ENCODE results near the gene KCNH1.
"Not testable (repeated sequence)": the region's sequence is repeated elsewhere in the genome, so short reads cannot be mapped to it uniquely, and the experiment has no call there.

Gene KCNH1

GRCh38 chr1:210978974-210979354 is 155.0 kb downstream of the KCNH1 start:
- no peak for DNase-seq (ENCODE audit: extremely low read depth, insufficient read length)
- no peak for TF ChIP-seq CTCF (IDR thresholded peaks at IDR 0.05; ENCODE audit: insufficient read depth, low read length, poor library complexity, severe bottlenecking)

GRCh38 chr1:210978316-210978973 is 155.5 kb downstream of the KCNH1 start:
- H3K4me3 ChIP-seq (replicated peaks; ENCODE audit: low read depth, low read length) = no peak overlapping the region
- H3K27me3 ChIP-seq (replicated peaks; ENCODE audit: control insufficient read depth, insufficient read depth, low read length) = no peaks in the 10 kb centered on the region
- no peaks in the 10 kb centered on the region for H3K36me3 ChIP-seq (ENCODE audit: control insufficient read depth, insufficient read depth, low read length)
- no peak for DNase-seq (ENCODE audit: extremely low read depth, insufficient read length)
- TF ChIP-seq CTCF (IDR thresholded peaks at IDR 0.05; ENCODE audit: insufficient read depth, low read length, poor library complexity, severe bottlenecking) = no peak

More at GRCh38 chr1:210978974-210979354, 155.0 kb downstream of the KCNH1 start:
- Histone ChIP-seq H3K36me3 (ENCODE audit: control insufficient read depth, insufficient read depth, low read length) (no peaks in the 10 kb centered on the region), H3K27me3 (replicated peaks; ENCODE audit: control insufficient read depth, insufficient read depth, low read length) (no peaks in the 10 kb centered on the region), H3K4me3 (replicated peaks; ENCODE audit: low read depth, low read length) (no peak overlapping the region)

GRCh38 chr1:210951279-210951678 is 182.7 kb downstream of the KCNH1 start:
- no peak for TF ChIP-seq CTCF (IDR thresholded peaks at IDR 0.05; ENCODE audit: insufficient read depth, low read length, poor library complexity, severe bottlenecking)
- H3K27me3 ChIP-seq (replicated peaks; ENCODE audit: control insufficient read depth, insufficient read depth, low read length) = no peaks in the 10 kb centered on the region
- no peaks in the 10 kb centered on the region for H3K36me3 ChIP-seq (ENCODE audit: control insufficient read depth, insufficient read depth, low read length)
- DNase-seq (ENCODE audit: extremely low read depth, insufficient read length) = no peak
- no peak overlapping the region for H3K4me3 ChIP-seq (replicated peaks; ENCODE audit: low read depth, low read length)

GRCh38 chr1:210949940-210950546 is 183.9 kb downstream of the KCNH1 start:
- not testable (repeated sequence) for H3K36me3 ChIP-seq (ENCODE audit: control insufficient read depth, insufficient read depth, low read length); H3K27me3 ChIP-seq (replicated peaks; ENCODE audit: control insufficient read depth, insufficient read depth, low read length); H3K4me3 ChIP-seq (replicated peaks; ENCODE audit: low read depth, low read length)
- DNase-seq (ENCODE audit: extremely low read depth, insufficient read length) = peak; percentile 16
- TF ChIP-seq CTCF (IDR thresholded peaks at IDR 0.05; ENCODE audit: insufficient read depth, low read length, poor library complexity, severe bottlenecking) = peak; percentile 83

- no peaks in the 10 kb centered on the region for H3K27me3 ChIP-seq (replicated peaks; ENCODE audit: control insufficient read depth, insufficient read depth, low read length)
- TF ChIP-seq CTCF (IDR thresholded peaks at IDR 0.05; ENCODE audit: insufficient read depth, low read length, poor library complexity, severe bottlenecking) = no peak
- no peak overlapping the region for H3K4me3 ChIP-seq (replicated peaks; ENCODE audit: low read depth, low read length)
- no peaks in the 10 kb centered on the region for H3K36me3 ChIP-seq (ENCODE audit: control insufficient read depth, insufficient read depth, low read length)
- DNase-seq (ENCODE audit: extremely low read depth, insufficient read length) = no peak
Observed at GRCh38 chr1:210949489-210949888, 184.5 kb downstream of the KCNH1 start.
